Measurements from ENCODE around the gene SLC30A1.

SLC30A1 gene

DNA sequence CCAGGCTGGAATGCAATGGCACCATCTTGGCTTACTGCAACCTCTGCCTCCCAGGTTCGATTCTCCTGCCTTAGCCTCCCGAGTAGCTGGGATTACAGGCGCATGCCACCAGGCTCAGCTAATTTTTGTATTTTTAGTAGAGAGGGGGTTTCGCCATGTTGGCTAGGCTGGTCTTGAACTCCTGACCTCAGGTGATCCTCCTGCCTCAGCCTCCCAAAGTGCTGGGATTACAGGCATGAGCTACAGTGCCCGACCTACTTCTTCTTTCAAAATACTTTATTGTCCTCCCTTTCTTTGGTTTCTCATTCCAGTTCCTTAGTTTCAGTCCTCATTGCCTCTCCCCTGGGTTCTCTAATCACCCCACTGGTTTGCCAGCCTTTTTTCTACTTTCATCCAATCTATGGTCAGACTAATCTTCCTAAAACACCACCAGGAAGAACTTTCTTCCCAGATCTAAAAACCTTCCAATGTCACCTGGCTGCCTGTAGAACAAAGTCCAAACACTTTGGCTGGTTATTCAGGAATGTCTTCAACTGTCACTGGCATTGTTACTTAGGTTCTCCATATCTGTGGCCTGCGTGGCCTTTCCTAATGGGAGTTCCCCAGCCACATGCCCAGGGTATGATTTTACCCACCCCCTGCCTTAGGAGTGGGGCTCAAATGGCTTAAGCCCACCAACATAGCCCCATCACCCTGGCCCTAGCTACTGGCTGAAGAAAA lies 29.0 kb upstream of the SLC30A1 start:
- DNase-seq = no peak

DNA sequence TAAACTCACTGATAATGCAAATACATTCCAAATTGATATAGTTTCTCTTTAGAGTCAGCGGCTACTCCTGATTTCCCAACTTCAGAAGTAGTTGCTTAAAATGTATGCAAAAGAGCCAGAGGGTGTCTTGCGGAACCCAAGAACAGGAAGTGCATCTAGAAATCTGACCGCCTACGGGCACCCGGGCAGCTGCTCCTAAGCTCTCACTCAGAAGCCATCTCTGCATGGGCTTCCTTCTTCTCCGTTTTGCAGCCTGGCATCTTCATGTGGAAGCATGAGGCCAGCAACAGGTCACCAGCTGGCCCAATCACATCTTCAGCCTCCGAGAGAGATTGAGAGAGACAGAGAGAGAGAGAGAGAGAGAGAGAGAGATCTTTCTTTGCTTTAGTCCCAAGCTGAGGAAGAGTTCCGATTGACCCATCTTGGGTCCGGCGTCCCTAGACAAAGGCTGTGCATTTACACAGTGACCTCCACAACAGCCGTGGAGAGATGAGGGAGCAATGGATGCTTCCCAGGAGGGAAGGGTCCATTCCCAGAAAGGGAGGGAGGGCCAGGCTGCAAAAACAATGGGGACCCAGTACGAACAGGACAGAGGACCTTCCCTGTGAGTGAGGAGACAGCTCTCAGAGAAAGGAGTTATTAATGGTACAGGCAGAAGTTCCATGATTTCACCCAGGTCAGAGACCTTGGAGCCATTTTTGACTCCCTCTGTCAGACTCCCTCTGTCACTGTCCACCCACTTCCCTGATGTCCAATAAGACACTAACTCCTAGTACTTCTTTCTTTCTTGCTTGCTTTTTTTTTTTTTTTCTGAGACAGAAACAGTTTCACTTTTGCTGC lies 28.2 kb upstream of the SLC30A1 start:
- no peak for DNase-seq

GRCh38 chr1:211606332-211606913 lies 27.5 kb upstream of the SLC30A1 start:
- no peak for DNase-seq

GRCh38 chr1:211605603-211606331 lies 26.8 kb upstream of the SLC30A1 start:
- DNase-seq = no peak

DNA sequence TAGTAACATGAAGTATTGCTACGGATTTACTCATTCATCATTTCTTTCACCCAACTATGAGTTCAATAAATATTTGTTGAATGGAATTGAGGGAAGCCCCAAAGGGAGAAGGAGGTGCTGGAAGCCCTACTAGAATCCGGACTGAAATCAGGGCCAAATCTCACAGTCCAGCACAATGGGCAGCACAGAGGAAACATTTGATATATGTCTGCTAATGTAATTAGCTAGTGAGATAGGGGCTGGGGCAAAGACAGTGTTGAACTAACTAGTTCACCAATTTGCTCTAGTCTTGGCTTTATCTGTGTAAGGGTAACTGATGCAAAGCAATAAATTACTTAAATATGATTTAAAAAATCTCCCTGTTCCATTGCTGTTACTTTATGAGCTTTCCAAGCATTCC lies 26.1 kb upstream of the SLC30A1 start:
- DNase-seq = no peak

GRCh38 chr1:211604548-211604947 lies 25.6 kb upstream of the SLC30A1 start:
- no peak for DNase-seq

- DNase-seq = no peak
Measured at GRCh38 chr1:211603713-211604112, 24.8 kb upstream of the SLC30A1 start.

GRCh38 chr1:211603191-211603701 lies 24.3 kb upstream of the SLC30A1 start:
- no peak for DNase-seq

GRCh38 chr1:211601982-211602670 lies 23.2 kb upstream of the SLC30A1 start:
- no peak for DNase-seq

- no peak for DNase-seq
Measured at GRCh38 chr1:211601159-211601558, 22.2 kb upstream of the SLC30A1 start.

GRCh38 chr1:211599250-211599649 lies 20.3 kb upstream of the SLC30A1 start:
- DNase-seq = no peak

DNA sequence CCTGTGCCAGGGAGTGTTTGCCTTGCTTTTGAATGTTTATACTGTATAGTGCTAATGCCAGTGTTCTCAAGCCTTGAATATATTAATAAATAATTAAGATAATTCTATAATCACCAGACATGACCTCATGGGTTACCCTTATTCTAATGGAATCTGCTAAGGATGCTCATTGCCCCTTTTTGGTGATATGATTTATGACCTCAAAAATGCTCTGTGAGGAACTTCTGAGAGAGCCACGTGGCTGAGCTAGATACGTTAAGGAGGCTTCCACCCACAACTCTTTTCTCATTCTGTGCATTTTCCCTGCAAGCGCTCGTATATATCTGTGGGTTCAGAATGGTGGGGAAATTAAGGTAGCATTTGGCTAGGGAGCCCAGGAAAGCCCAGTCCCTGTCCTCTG lies 19.6 kb upstream of the SLC30A1 start:
- no peak for DNase-seq

DNA sequence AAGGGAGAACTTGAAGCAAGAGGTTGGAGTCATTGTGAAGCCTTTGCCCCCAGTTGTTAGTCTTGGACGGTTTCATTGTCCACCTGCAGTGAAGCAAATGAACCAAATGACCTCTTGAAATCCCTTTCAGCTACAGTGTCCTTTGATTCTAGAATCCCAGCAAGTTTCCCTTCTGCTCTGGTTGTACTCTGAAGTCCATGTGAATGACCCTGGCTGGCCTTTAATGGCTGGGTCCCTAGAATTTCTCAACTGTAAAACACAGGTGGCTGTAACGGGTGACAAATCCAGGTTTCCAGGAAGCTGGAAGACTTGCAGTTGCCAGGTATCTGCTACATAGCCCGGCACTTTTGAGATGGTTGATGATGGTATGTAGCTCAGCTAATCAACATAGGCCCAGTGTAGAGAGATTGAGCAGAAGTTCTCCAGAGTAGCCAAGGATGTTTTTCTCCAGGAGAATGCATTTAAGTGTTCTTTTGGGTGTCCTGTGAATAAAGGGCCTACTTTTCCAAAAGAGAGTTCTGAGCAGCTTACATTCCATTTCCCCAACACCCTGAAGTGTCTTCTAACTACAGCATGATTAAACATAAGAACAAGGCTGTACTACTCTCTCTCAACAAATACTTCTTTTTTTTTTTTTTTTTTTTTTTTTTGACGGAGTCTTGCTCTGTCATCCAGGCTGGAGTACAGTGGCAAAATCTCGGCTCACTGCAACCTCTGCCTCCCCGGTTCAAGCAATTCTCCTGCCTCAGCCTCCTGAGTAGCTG lies 17.6 kb upstream of the SLC30A1 start:
- DNase-seq = no peak

- no peak for DNase-seq
Measured at GRCh38 chr1:211595419-211595818, 16.5 kb upstream of the SLC30A1 start.

- DNase-seq = no peak
Measured at GRCh38 chr1:211591980-211592493, 13.1 kb upstream of the SLC30A1 start.

DNA sequence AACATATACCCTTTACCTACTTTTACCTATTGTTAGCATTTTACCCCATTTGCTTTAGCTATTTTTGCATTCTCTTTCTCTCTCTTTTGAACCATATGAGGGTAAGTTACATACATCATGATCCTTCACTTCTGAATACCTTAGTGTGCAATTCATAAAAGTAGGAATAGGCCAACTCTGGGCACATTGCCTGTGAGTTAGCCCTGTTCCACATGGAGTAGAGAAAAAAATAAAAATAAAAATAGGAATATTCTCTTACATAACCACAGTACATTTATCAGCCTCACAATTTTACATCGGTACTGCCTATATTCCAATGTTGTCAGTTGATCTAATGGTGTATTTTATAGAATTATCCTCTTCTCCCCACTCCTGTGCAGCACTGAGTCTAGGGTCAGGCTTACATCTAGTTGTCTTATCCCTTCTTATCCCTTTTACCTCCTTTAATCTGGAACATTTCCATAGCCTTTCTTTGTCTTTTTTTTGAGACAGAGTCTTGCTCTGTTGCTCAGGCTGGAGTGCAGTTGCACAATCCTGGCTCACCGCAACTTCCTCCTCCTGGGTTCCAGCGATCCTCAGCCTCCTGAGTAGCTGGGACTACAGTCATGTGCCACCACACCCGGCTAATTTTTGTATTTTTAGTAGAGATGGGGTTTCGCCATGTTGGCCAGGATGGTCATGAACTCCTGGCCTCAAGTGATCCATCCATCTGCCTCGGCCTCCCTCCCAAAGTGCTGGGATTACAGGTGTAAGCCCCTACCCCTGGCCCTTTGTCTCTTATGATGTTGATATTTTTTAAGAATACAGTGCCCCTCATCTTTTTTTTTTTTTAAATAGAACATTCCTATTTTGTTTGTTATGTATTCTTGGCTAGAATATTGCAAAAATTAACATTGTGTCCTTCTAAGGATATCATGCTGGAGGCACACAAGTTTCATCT lies 11.1 kb upstream of the SLC30A1 start:
- no peak for DNase-seq

- DNase-seq = no peak
Measured at GRCh38 chr1:211588711-211589110, 9.8 kb upstream of the SLC30A1 start.

DNA sequence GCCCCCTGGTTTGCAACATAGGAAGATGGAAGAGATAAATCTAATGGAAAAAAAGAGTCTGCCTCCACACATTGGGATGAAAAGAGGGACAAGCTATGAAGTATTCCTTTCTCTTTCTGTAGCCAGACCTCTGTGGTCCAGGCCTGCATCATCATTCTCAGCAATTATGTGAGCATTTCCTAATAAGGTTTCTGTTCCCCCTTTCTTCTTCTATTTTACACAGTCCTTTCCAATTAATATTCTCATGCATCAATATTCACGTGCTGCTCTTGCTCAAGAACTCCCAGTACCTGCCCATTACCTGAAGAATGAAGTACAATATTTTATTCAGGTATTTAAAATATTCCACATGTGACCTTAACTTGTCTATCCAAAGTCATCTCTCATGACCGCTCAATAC lies 8.2 kb upstream of the SLC30A1 start:
- no peak for DNase-seq

- DNase-seq = no peak
Measured at GRCh38 chr1:211586538-211586937, 7.6 kb upstream of the SLC30A1 start.

Data from GOT3 (cell line).